Activated T-helper 2 cell treated with anti-CD3 and anti-CD28 coated beads, Interferon-gamma antibody, Interleukin-2, Interleukin-4, amounts not matched to agents 10 μg/mL and 5 μg/mL and 100 μg/mL, durations not matched to agents 14 hours and 24 hours and 36 hours (primary cell): Measurements from ENCODE around the gene METTL13. TPM values are rescaled to one million over a fixed set of nuclear protein-coding genes. Genes with fewer than 3 reads are reported as not detected.

Experiments used
- DNase-seq: peaks from one replicate; pipeline ENCODE4 v3.0.0; 2021; ENCODE audit warnings: low spot score
- H3K27ac Mint-ChIP-seq: one replicate; pipeline ENCODE4 v1.8.0; 2021; ENCODE audit warnings: mixed read lengths
- H3K27me3 Mint-ChIP-seq: one replicate; pipeline ENCODE4 v1.8.0; 2021; ENCODE audit warnings: low read depth, mixed read lengths
- H3K36me3 Mint-ChIP-seq: one replicate; pipeline ENCODE4 v1.8.0; 2021; ENCODE audit warnings: low read depth, mixed read lengths
- H3K4me1 Mint-ChIP-seq: one replicate; pipeline ENCODE4 v1.8.0; 2021; ENCODE audit warnings: low read depth, mixed read lengths
- H3K4me3 Mint-ChIP-seq: one replicate; pipeline ENCODE4 v1.8.0; 2021; ENCODE audit warnings: low read depth, mild to moderate bottlenecking, moderate library complexity, mixed read lengths
- H3K9me3 Mint-ChIP-seq: one replicate; pipeline ENCODE4 v1.8.0; 2021; ENCODE audit warnings: mixed read lengths
- intact Hi-C: fragments of 100-400 bp; cut with micrococcal nuclease; formaldehyde crosslinking; loops from one replicate; pipeline ENCODE4 v1.15.1; 2023
- total RNA-seq: library from RNA; stranded (reverse); gene quantifications from 2 replicates; pipeline ENCODE4 v1.2.3, GENCODE V29; 2022

Gene METTL13
- total RNA-seq, 1 donor from 2014 or later: 50.0 TPM

DNA sequence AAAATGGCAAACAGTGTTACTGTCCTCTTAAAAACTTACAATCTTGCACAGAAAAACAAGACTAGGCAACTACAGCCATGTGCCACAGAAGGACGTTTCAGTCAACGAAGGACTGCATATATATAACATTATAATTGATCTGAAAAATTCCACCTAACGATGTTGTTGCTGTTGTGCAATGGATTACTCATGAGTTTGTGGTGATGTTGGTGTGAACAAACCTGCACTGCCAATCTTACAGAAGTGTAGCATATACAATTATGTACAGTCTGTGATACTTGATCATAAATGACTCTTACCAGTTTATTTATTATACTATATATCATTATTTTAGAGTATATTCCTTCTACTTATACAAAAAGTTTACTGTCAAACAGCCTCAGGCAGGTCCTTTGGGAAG, 32.8 kb upstream of the METTL13 start:
- Mint-ChIP-seq H3K27ac (no peak overlapping the region), H3K4me3 (no peak overlapping the region), H3K4me1 (peaks cover 5% of the 10 kb centered on the region), H3K27me3 (no peaks in the 10 kb centered on the region), H3K9me3 (no peaks in the 10 kb centered on the region), H3K36me3 (no peaks in the 10 kb centered on the region)
- intact Hi-C loops: loop anchor here (10.0 kb wide), 1 partner anchor 236 kb away; no protein-coding TSS in a partner anchor
- DNase-seq: no peak

GRCh38 chr1:171751221-171751620, 30.2 kb upstream of the METTL13 start:
- H3K4me1 Mint-ChIP-seq: no peaks in the 10 kb centered on the region
- H3K27me3 Mint-ChIP-seq: no peaks in the 10 kb centered on the region
- no peaks in the 10 kb centered on the region for H3K36me3 Mint-ChIP-seq
- no peaks in the 10 kb centered on the region for H3K9me3 Mint-ChIP-seq
- H3K27ac Mint-ChIP-seq: no peak overlapping the region
- no peak for DNase-seq
- intact Hi-C loops: no loop called here
- no peak overlapping the region for H3K4me3 Mint-ChIP-seq

DNA sequence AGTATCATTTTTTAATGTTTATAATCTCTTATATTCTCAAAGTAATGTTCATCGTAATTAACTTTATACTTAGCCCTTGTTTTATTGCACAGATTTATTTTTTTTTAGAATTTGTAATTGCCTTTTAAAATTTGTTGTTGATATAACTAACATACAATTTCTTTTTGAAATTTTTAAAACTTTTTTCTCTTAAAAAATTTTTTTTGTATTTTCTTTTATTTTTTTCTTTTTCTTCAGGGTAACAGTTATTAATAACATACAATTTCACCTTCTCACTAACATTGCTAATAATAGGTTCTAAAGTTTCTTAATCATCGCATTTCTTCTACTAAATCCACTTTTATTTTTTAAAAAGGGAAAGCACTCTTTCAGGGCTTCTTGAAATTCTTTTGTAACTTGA, 28.3 kb upstream of the METTL13 start:
- Mint-ChIP-seq H3K36me3 (no peaks in the 10 kb centered on the region), H3K27ac (no peak overlapping the region), H3K9me3 (no peaks in the 10 kb centered on the region), H3K27me3 (peaks cover 8% of the 10 kb centered on the region), H3K4me1 (no peaks in the 10 kb centered on the region), H3K4me3 (no peak overlapping the region)
- intact Hi-C loops: no loop called here
- no peak for DNase-seq

GRCh38 chr1:171753685-171754352, 27.6 kb upstream of the METTL13 start:
- Mint-ChIP-seq H3K9me3 (no peaks in the 10 kb centered on the region), H3K27me3 (peaks cover 9% of the 10 kb centered on the region), H3K4me1 (no peaks in the 10 kb centered on the region), H3K27ac (no peak overlapping the region), H3K36me3 (no peaks in the 10 kb centered on the region), H3K4me3 (no peak overlapping the region)
- intact Hi-C loops: no loop called here
- DNase-seq: no peak

GRCh38 chr1:171754353-171754705, 27.1 kb upstream of the METTL13 start:
- Mint-ChIP-seq H3K4me1 (no peaks in the 10 kb centered on the region), H3K4me3 (no peak overlapping the region), H3K27ac (no peak overlapping the region), H3K36me3 (no peaks in the 10 kb centered on the region), H3K27me3 (peaks cover 9% of the 10 kb centered on the region), H3K9me3 (no peaks in the 10 kb centered on the region)
- no peak for DNase-seq
- intact Hi-C loops: no loop called here

DNA sequence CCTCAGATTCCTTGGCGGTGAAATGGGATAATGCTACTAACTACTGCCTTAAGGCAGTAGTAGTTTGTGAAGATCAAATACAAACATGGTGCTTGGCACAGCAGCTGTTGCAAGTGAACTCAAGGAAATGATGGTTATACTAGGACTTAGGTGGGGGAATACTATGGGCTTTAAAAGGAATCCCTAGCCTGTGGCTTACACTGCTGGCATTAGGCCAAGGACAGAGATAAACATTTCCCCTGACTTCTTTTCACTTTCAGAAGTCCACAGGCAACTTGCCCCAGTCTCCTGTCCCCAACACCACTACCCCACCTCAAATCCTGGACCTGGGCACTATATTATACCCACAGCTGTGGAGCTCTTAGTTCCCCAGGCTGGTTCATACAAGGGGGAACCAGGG, 26.5 kb upstream of the METTL13 start:
- Mint-ChIP-seq H3K27ac (no peak overlapping the region), H3K36me3 (no peaks in the 10 kb centered on the region), H3K9me3 (no peaks in the 10 kb centered on the region), H3K4me3 (no peak overlapping the region), H3K27me3 (peaks cover 9% of the 10 kb centered on the region), H3K4me1 (no peaks in the 10 kb centered on the region)
- no peak for DNase-seq
- intact Hi-C loops: no loop called here

DNA sequence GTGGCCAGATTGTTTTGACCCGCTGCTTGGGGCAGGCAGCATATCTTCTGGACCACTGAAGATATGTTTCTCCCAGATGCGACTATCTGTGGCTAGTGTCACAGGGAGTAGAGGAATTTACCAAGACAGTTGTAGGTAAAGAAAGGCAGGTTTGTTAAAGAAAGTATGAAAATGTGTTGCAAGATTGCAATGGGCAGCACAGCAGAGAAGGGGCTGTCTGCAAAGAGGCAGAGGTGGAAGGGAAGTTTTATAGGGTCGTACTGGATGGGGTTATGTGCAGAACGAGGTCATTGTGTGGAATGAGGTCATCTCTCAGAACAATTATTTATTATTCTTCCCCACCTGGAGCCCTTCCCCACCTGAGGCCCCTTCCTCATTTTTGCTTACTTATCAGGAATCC, 24.6 kb upstream of the METTL13 start:
- H3K4me1 Mint-ChIP-seq: no peaks in the 10 kb centered on the region
- peaks cover 9% of the 10 kb centered on the region for H3K27me3 Mint-ChIP-seq
- H3K4me3 Mint-ChIP-seq: no peak overlapping the region
- DNase-seq: no peak
- intact Hi-C loops: no loop called here
- no peaks in the 10 kb centered on the region for H3K36me3 Mint-ChIP-seq
- H3K27ac Mint-ChIP-seq: no peak overlapping the region
- no peaks in the 10 kb centered on the region for H3K9me3 Mint-ChIP-seq

- Mint-ChIP-seq H3K27ac (no peak overlapping the region), H3K27me3 (peaks cover 11% of the 10 kb centered on the region), H3K4me1 (no peaks in the 10 kb centered on the region)
Measured at GRCh38 chr1:171758011-171758410, 23.4 kb upstream of the METTL13 start.

GRCh38 chr1:171762143-171762563, 19.3 kb upstream of the METTL13 start:
- Mint-ChIP-seq H3K4me1 (no peaks in the 10 kb centered on the region), H3K4me3 (no peak overlapping the region), H3K27ac (no peak overlapping the region), H3K36me3 (no peaks in the 10 kb centered on the region), H3K9me3 (no peaks in the 10 kb centered on the region), H3K27me3 (peaks cover 29% of the 10 kb centered on the region)
- DNase-seq: no peak
- intact Hi-C loops: no loop called here

More at GRCh38 chr1:171758011-171758410, 23.4 kb upstream of the METTL13 start:
- H3K36me3 Mint-ChIP-seq: no peaks in the 10 kb centered on the region
- intact Hi-C loops: no loop called here
- H3K4me3 Mint-ChIP-seq: no peak overlapping the region
- no peaks in the 10 kb centered on the region for H3K9me3 Mint-ChIP-seq
- no peak for DNase-seq

GRCh38 chr1:171763764-171764163, 17.7 kb upstream of the METTL13 start:
- DNase-seq: no peak
- no peaks in the 10 kb centered on the region for H3K9me3 Mint-ChIP-seq
- no peaks in the 10 kb centered on the region for H3K4me1 Mint-ChIP-seq
- no peak overlapping the region for H3K4me3 Mint-ChIP-seq
- intact Hi-C loops: no loop called here
- peaks cover 22% of the 10 kb centered on the region for H3K27me3 Mint-ChIP-seq
- no peaks in the 10 kb centered on the region for H3K36me3 Mint-ChIP-seq
- H3K27ac Mint-ChIP-seq: no peak overlapping the region

DNA sequence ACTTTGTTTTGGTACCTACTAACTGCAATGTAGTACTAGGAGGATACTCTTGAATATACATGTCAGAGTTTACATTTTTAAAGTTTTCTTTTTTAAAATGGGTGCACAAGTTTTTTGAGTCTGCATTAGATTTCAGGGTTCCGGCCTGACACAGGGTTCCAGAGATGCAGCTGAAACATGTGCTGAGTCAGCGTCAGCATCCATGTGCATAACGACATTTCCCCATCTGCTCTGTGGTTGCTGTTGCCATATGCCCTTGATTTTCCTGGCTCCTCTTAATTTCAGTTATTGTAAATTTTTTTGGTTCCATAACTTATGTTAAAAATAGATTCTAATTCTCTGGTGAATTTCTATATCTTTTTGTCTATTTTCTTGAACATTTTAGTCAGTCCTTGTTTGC, 12.3 kb upstream of the METTL13 start:
- Mint-ChIP-seq H3K27me3 (peaks cover 22% of the 10 kb centered on the region), H3K36me3 (no peaks in the 10 kb centered on the region), H3K4me1 (no peaks in the 10 kb centered on the region), H3K9me3 (no peaks in the 10 kb centered on the region), H3K4me3 (no peak overlapping the region), H3K27ac (no peak overlapping the region)
- no peak for DNase-seq
- intact Hi-C loops: no loop called here

DNA sequence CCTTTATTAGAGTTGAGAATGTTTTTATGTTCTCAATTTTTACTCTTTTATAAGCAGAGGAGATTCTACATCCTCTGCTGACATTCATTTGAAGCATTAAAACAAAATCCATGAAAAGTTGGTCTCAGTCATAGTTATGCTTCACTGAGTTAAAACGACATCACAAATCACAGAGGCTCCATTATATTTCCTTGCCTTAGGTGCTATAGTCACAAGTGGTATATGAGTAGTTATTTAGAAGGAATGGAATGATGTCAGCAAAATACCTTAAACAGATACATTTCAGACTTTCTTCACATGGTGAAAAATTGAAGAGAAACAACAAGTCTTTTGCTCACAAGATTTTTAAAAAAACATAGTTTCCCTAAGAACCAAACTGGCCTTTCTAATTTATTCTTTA, 11.7 kb upstream of the METTL13 start:
- H3K27me3 Mint-ChIP-seq: peaks cover 23% of the 10 kb centered on the region
- H3K4me1 Mint-ChIP-seq: no peaks in the 10 kb centered on the region
- no peaks in the 10 kb centered on the region for H3K36me3 Mint-ChIP-seq
- intact Hi-C loops: loop anchor here (10.0 kb wide), 1 partner anchor 125 kb away; no protein-coding TSS in a partner anchor
- H3K27ac Mint-ChIP-seq: no peak overlapping the region
- H3K9me3 Mint-ChIP-seq: no peaks in the 10 kb centered on the region
- no peak for DNase-seq
- no peak overlapping the region for H3K4me3 Mint-ChIP-seq

DNA sequence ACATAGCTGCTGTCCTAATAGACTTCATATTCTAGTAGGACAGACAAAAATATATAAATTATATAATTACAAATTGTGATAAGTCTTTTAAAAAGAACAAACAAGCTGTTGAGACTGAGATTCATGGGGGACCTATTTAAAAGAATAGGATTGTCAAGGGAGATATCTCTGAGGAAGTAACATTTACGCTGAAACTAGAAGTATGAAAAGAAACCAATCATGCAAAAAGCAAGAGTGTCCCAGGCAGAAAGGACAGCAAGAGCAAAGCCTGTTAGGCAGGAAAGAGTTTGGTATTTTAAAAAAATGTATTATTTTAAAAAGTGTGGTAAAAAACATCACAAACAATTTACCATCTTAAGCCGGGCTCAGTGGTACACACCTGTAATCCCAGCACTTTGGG, 9.1 kb upstream of the METTL13 start:
- Mint-ChIP-seq H3K9me3 (no peaks in the 10 kb centered on the region), H3K27ac (no peak overlapping the region), H3K27me3 (peaks cover 19% of the 10 kb centered on the region), H3K4me1 (peaks cover under 1% of the 10 kb centered on the region), H3K36me3 (no peaks in the 10 kb centered on the region), H3K4me3 (no peak overlapping the region)
- DNase-seq: no peak
- intact Hi-C loops: loop anchor here (10.0 kb wide), 1 partner anchor 128 kb away; no protein-coding TSS in a partner anchor
